ENCODE results near the gene TPO. TPM values are rescaled to one million over a fixed set of nuclear protein-coding genes. Genes with fewer than 3 reads are reported as not detected.

TPO gene
- total RNA-seq, 1 experiment from 2014 or later: not detected

DNA sequence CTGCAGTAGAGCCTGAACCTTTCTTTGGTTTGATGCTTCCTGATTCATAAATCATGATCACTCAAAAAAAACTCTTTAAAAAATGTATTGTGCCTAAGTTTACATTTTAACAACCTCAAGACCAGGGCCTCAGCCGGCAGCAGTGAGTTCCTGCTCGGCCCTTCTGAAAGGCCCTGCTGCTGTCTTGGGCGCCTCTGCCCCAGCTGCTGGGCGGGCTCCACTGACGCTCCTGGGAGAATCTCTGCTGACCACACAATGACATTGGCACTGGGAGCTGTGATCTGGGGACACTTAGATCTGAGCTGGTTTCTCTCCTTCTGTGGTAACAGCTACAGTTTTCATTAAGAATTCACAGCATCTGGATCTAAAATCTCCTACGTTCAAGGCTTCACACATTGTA is 25.7 kb downstream of the TPO start:
- Histone ChIP-seq H3K4ac (ENCODE audit: low read depth, low read length) (no peak overlapping the region), H3K23ac (ENCODE audit: insufficient read length, low read depth, low read length) (no peak overlapping the region), H2BK20ac (ENCODE audit: low read depth, low read length, poor library complexity, severe bottlenecking) (no peak overlapping the region), H3K79me1 (ENCODE audit: insufficient read depth, low read depth, low read length, poor library complexity, severe bottlenecking) (no peaks in the 10 kb centered on the region), H2BK120ac (ENCODE audit: low read depth, low read length, poor library complexity, severe bottlenecking) (no peak overlapping the region), H3K27ac (ENCODE audit: insufficient read length, low read depth, low read length) (no peak overlapping the region), H2AK5ac (ENCODE audit: insufficient read length, low read length) (no peak overlapping the region), H3K18ac (ENCODE audit: insufficient read length, low read depth, low read length) (no peak overlapping the region), H2BK15ac (ENCODE audit: low read depth, low read length) (no peak overlapping the region), H2BK5ac (ENCODE audit: insufficient read length, low read length) (no peak overlapping the region), H2BK12ac (ENCODE audit: insufficient read length, low read depth, low read length) (no peak overlapping the region), H3K4me1 (ENCODE audit: insufficient read depth, low read length) (no peaks in the 10 kb centered on the region), H4K8ac (replicated peaks; ENCODE audit: insufficient read length, low read depth, low read length) (no peak overlapping the region), H3K56ac (ENCODE audit: insufficient read length, low read depth, low read length) (no peak overlapping the region), H3K14ac (ENCODE audit: insufficient read depth, low read length) (no peak overlapping the region), H4K91ac (ENCODE audit: insufficient read length, low read depth, low read length) (no peak overlapping the region), H3K9me3 (ENCODE audit: control insufficient read depth, low read depth, low read length) (no peaks in the 10 kb centered on the region), H3T11ph (ENCODE audit: low read length) (no peak overlapping the region), H4K20me1 (ENCODE audit: control insufficient read depth, insufficient read depth, insufficient read length) (no peaks in the 10 kb centered on the region), H3K4me2 (ENCODE audit: insufficient read depth, insufficient read length, low read length) (no peak overlapping the region), H3K23me2 (ENCODE audit: insufficient read length, low read depth, low read length, poor library complexity, severe bottlenecking) (no peaks in the 10 kb centered on the region), H3K9ac (ENCODE audit: extremely low read depth, insufficient read length, low read length) (no peak overlapping the region), H3K79me2 (ENCODE audit: insufficient read depth, low read length) (no peaks in the 10 kb centered on the region), H2AFZ (ENCODE audit: low read length) (no peak overlapping the region), H4K5ac (ENCODE audit: insufficient read length, low read depth, low read length) (no peak overlapping the region), H3K27me3 (ENCODE audit: insufficient read depth, low read length) (no peaks in the 10 kb centered on the region)
- WGBS (ENCODE audit: extremely low coverage, insufficient read length, low lambda C conversion rate): no CpG with 5 or more reads among the region's 6 CpGs
- Mint-ChIP-seq H3K9me3 (peaks cover 7 to 18% of the 10 kb centered on the region in 2 experiments; a peak in 4 of 5 replicates), H3K27me3 (ENCODE audit: low read depth) (peaks cover 16% of the 10 kb centered on the region), H3K27ac (no peak overlapping the region), H3K36me3 (ENCODE audit: insufficient read depth in 1 of 3, low read depth in 3 of 3) (no peaks in the 10 kb centered on the region; a peak in 2 of 7 replicates), H3K4me1 (no peaks in the 10 kb centered on the region), H3K4me3 (no peak overlapping the region)
- DNase-seq: no peak
- TF ChIP-seq, protein P1, sequence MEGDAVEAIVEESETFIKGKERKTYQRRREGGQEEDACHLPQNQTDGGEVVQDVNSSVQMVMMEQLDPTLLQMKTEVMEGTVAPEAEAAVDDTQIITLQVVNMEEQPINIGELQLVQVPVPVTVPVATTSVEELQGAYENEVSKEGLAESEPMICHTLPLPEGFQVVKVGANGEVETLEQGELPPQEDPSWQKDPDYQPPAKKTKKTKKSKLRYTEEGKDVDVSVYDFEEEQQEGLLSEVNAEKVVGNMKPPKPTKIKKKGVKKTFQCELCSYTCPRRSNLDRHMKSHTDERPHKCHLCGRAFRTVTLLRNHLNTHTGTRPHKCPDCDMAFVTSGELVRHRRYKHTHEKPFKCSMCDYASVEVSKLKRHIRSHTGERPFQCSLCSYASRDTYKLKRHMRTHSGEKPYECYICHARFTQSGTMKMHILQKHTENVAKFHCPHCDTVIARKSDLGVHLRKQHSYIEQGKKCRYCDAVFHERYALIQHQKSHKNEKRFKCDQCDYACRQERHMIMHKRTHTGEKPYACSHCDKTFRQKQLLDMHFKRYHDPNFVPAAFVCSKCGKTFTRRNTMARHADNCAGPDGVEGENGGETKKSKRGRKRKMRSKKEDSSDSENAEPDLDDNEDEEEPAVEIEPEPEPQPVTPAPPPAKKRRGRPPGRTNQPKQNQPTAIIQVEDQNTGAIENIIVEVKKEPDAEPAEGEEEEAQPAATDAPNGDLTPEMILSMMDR (conservative IDR thresholded peaks at IDR 0.05): no peak

All from H9 (cell line).